Liver (tissue), 9 donors: Measurements from ENCODE around the gene RSRC1. TPM values are rescaled to one million over a fixed set of nuclear protein-coding genes. Genes with fewer than 3 reads are reported as not detected.

Source experiments
- DNase-seq: peaks from one replicate; pipeline ENCODE4 v3.0.0-alpha.2; 2017; ENCODE audit warnings: low spot score
- H3K27ac ChIP-seq, 2 donors: one replicate each; pipeline ENCODE4 v1.7.0; 2013; ENCODE audit warnings: inconsistent platforms in 2 of 2, low read length in 2 of 2, control low read depth in 1 of 2, low read depth in 1 of 2, mild to moderate bottlenecking in 1 of 2
- H3K27me3 ChIP-seq, 4 donors: one replicate each; pipeline versions ENCODE4 v1.6.1 to v1.7.0; 2013; ENCODE audit warnings: low read length in 3 of 4, inconsistent platforms in 1 of 4, mild to moderate bottlenecking in 1 of 4, moderate library complexity in 1 of 4; ENCODE audit not compliant: control insufficient read depth in 4 of 4, insufficient read depth in 4 of 4
- H3K36me3 ChIP-seq, 4 donors: one replicate each; pipeline versions ENCODE4 v1.6.1 to v1.7.0; 2013; ENCODE audit warnings: low read length in 3 of 4, mild to moderate bottlenecking in 3 of 4, low read depth in 1 of 4, moderate library complexity in 1 of 4; ENCODE audit not compliant: control insufficient read depth in 4 of 4, insufficient read depth in 3 of 4
- H3K4me1 ChIP-seq, 4 donors: one replicate each; pipeline versions ENCODE4 v1.6.1 to v1.7.0; 2013; ENCODE audit warnings: low read length in 3 of 4, mild to moderate bottlenecking in 3 of 4, moderate library complexity in 1 of 4; ENCODE audit not compliant: control insufficient read depth in 4 of 4, insufficient read depth in 4 of 4
- H3K4me3 ChIP-seq, 3 donors: one replicate each; pipeline versions ENCODE4 v1.6.1 to v1.7.0; 2013; ENCODE audit warnings: low read length in 3 of 3, control low read depth in 1 of 3, low read depth in 1 of 3, mild to moderate bottlenecking in 1 of 3
- H3K9ac ChIP-seq, 2 donors: one replicate each; pipeline ENCODE4 v1.7.0; 2013; ENCODE audit warnings: low read length in 2 of 2, mild to moderate bottlenecking in 2 of 2, moderate library complexity in 2 of 2, control low read depth in 1 of 2, low read depth in 1 of 2
- H3K9me3 ChIP-seq, 4 donors: one replicate each; pipeline versions ENCODE4 v1.6.1 to v1.7.0; 2013; ENCODE audit warnings: low read length in 3 of 4; ENCODE audit not compliant: control insufficient read depth in 4 of 4
- EGR1 ChIP-seq, 2 donors: IDR thresholded peaks; 2 replicates each; pipeline ENCODE4 v1.6.1; 2016 to 2018; ENCODE audit warnings: antibody characterized with exemption in 2 of 2, low read depth in 2 of 2
- FOXA1 ChIP-seq: IDR thresholded peaks from 2 replicates; pipeline ENCODE4 v1.6.1; 2016; ENCODE audit warnings: antibody characterized with exemption
- FOXA2 ChIP-seq: IDR thresholded peaks from 2 replicates; pipeline ENCODE4 v1.6.1; 2016; ENCODE audit warnings: antibody characterized with exemption
- HNF4A ChIP-seq, 2 donors: conservative IDR thresholded peaks; 2 replicates each; pipeline ENCODE4 v1.6.1; 2016; ENCODE audit warnings: antibody characterized with exemption in 2 of 2, mild to moderate bottlenecking in 2 of 2
- JUND ChIP-seq, 2 donors: IDR thresholded peaks; 2 replicates each; pipeline ENCODE4 v1.6.1; 2016; ENCODE audit warnings: antibody characterized with exemption in 2 of 2
- NR2F2 ChIP-seq: IDR thresholded peaks from 2 replicates; pipeline ENCODE4 v1.6.1; 2016; ENCODE audit warnings: antibody characterized with exemption
- RXRA ChIP-seq, 2 donors: IDR thresholded peaks; 2 replicates each; pipeline ENCODE4 v1.6.1; 2017 to 2018; ENCODE audit warnings: antibody characterized with exemption in 2 of 2, mild to moderate bottlenecking in 1 of 2
- SP1 ChIP-seq: IDR thresholded peaks from 2 replicates; pipeline ENCODE4 v1.6.1; 2018; ENCODE audit warnings: antibody characterized with exemption, mild to moderate bottlenecking
- TAF1 ChIP-seq: conservative IDR thresholded peaks from 2 replicates; pipeline ENCODE4 v1.6.1; 2016; ENCODE audit warnings: antibody characterized with exemption, mild to moderate bottlenecking
- WGBS: extraction: QIAGEN DNeasy Blood & Tissue Kit; methylation state at CpG from one replicate; pipeline ENCODE4 v1.1.7; 2013; 5-methylcytosine and 5-hydroxymethylcytosine counted together
- polyA plus RNA-seq, 2 donors: library from polyadenylated mRNA; stranded (reverse) in 1 of 2; unstranded in 1 of 2; fragments of 200-250 nt in 1 of 2; fragments of >200 nt in 1 of 2; fragmentation: Nextera tagmentation in 1 of 2; extraction: Ambion mirVana in 1 of 2; gene quantifications; one replicate each; pipeline versions ENCODE4 v1.2.1 to v1.2.3, GENCODE V29; 2013 to 2015
- total RNA-seq, 2 donors: library from RNA; depleted of rRNA; stranded (reverse); fragments of >200 nt; gene quantifications; one replicate each; pipeline ENCODE4 v1.2.3, GENCODE V29; 2014
- TF ChIP-seq, protein P1 (sequence below): IDR thresholded peaks from 2 replicates; pipeline ENCODE4 v1.6.1; 2016; ENCODE audit warnings: antibody characterized with exemption
- TF ChIP-seq, protein P2 (sequence below): fragments of 150-350 bp; IDR thresholded peaks from 2 replicates; pipeline ENCODE4 v1.5.1; 2017; ENCODE audit warnings: improper control_type of control experiment, low read depth, low read length; ENCODE audit not compliant: missing input control
- TF ChIP-seq, protein P3 (sequence below): IDR thresholded peaks from 2 replicates; pipeline ENCODE4 v1.6.1; 2016; ENCODE audit warnings: antibody characterized with exemption
- TF ChIP-seq, protein P4 (sequence below): IDR thresholded peaks from 2 replicates; pipeline ENCODE4 v1.6.1; 2016; ENCODE audit warnings: antibody characterized with exemption
- donor health status: healthy.
- donor health status: healthy.
- donor health status: healthy.
- donor health status: healthy.
- donor health status: healthy.

The RSRC1 gene
- total and polyA plus RNA-seq, 4 donors: 7.2 to 30.3 (median 20.7) TPM

DNA sequence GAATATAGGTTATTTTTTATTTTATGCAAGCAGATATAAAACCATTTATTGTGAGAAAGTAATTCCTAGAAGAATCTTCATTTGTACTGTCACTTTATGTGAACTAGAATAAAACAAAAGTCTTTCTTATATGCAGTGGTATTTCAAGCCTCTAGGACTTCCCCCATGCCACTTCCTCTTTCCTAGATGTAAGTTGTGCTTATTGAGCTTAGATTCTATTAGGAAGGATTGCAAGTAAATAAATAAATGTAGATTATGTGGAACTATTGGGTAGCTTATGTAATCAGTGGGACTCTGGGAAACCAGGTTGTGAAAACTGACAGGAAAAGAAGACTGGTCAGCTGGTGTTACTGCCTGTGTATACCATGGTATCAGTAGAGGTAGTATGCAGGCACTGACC is 169.7 kb downstream of the RSRC1 start:
- no peaks in the 10 kb centered on the region for H3K9me3 ChIP-seq

DNA sequence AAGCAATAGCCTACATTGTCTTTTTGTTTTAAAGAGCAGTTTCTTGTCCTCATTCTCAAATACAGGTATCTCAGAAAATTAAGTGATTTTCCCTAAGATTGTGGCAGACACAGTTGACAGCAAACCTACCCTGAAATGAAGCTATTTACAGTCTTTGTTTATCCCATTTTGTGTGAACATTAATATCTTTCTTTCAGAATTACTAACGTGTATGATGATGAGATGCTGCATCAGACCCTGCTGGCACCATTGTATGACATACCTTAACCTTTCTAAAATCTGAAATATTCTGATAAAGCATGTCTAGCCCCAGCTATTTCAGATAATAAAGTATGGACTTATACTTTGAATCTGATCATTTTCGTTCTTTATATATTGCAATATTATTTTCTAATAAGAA is 185.9 kb downstream of the RSRC1 start:
- DNase-seq: no peak
- WGBS: 90% methylated on average over 2 of the region's 2 CpGs
- Histone ChIP-seq H3K27me3 (no peaks in the 10 kb centered on the region), H3K9me3 (no peaks in the 10 kb centered on the region), H3K4me1 (no peaks in the 10 kb centered on the region), H3K36me3 (no peaks in the 10 kb centered on the region), H3K4me3 (no peak overlapping the region), H3K27ac (no peak overlapping the region), H3K9ac (no peak overlapping the region)
- TF ChIP-seq, protein P1, sequence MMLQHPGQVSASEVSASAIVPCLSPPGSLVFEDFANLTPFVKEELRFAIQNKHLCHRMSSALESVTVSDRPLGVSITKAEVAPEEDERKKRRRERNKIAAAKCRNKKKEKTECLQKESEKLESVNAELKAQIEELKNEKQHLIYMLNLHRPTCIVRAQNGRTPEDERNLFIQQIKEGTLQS: no peak
- no peak for TF ChIP-seq FOXA2
- TF ChIP-seq, protein P2, sequence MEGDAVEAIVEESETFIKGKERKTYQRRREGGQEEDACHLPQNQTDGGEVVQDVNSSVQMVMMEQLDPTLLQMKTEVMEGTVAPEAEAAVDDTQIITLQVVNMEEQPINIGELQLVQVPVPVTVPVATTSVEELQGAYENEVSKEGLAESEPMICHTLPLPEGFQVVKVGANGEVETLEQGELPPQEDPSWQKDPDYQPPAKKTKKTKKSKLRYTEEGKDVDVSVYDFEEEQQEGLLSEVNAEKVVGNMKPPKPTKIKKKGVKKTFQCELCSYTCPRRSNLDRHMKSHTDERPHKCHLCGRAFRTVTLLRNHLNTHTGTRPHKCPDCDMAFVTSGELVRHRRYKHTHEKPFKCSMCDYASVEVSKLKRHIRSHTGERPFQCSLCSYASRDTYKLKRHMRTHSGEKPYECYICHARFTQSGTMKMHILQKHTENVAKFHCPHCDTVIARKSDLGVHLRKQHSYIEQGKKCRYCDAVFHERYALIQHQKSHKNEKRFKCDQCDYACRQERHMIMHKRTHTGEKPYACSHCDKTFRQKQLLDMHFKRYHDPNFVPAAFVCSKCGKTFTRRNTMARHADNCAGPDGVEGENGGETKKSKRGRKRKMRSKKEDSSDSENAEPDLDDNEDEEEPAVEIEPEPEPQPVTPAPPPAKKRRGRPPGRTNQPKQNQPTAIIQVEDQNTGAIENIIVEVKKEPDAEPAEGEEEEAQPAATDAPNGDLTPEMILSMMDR: no peak
- no peak for TF ChIP-seq NR2F2
- no peak for TF ChIP-seq RXRA (IDR thresholded peaks at IDR 0.05)
- no peak for TF ChIP-seq SP1
- no peak for TF ChIP-seq FOXA1
- no peak for TF ChIP-seq EGR1 (IDR thresholded peaks at IDR 0.05; ENCODE audit: low read depth in 2 of 2)
- TF ChIP-seq, protein P3, sequence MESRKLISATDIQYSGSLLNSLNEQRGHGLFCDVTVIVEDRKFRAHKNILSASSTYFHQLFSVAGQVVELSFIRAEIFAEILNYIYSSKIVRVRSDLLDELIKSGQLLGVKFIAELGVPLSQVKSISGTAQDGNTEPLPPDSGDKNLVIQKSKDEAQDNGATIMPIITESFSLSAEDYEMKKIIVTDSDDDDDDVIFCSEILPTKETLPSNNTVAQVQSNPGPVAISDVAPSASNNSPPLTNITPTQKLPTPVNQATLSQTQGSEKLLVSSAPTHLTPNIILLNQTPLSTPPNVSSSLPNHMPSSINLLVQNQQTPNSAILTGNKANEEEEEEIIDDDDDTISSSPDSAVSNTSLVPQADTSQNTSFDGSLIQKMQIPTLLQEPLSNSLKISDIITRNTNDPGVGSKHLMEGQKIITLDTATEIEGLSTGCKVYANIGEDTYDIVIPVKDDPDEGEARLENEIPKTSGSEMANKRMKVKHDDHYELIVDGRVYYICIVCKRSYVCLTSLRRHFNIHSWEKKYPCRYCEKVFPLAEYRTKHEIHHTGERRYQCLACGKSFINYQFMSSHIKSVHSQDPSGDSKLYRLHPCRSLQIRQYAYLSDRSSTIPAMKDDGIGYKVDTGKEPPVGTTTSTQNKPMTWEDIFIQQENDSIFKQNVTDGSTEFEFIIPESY: no peak
- TF ChIP-seq TAF1: no peak
- TF ChIP-seq, protein P4, sequence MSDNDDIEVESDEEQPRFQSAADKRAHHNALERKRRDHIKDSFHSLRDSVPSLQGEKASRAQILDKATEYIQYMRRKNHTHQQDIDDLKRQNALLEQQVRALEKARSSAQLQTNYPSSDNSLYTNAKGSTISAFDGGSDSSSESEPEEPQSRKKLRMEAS: no peak
- no peak for TF ChIP-seq JUND (IDR thresholded peaks at IDR 0.05)
- no peak for TF ChIP-seq HNF4A (conservative IDR thresholded peaks at IDR 0.05)

More for the DNA sequence above, 169.7 kb downstream of the RSRC1 start:
- DNase-seq: no peak
- Histone ChIP-seq H3K4me1 (no peaks in the 10 kb centered on the region), H3K4me3 (no peak overlapping the region), H3K27ac (no peak overlapping the region), H3K9ac (no peak overlapping the region), H3K36me3 (no peaks in the 10 kb centered on the region), H3K27me3 (no peaks in the 10 kb centered on the region)
- TF ChIP-seq JUND (IDR thresholded peaks at IDR 0.05) (no peak), FOXA1 (no peak), HNF4A (conservative IDR thresholded peaks at IDR 0.05) (no peak), TAF1 (no peak)
- TF ChIP-seq, protein P2: no peak
- TF ChIP-seq, protein P4: no peak
- TF ChIP-seq, protein P3: no peak
